Measurements from ENCODE around the gene TP53AIP1.

TP53AIP1 gene

GRCh38 chr11:128892866-128893565 lies 49.7 kb downstream of the TP53AIP1 start:
- no peak overlapping the region for H3K27ac ChIP-seq (ENCODE audit: low read depth in 2 of 2, low read length in 2 of 2)
- no peaks in the 10 kb centered on the region for H3K9me3 ChIP-seq (ENCODE audit: control insufficient read depth in 2 of 2, low read length in 2 of 2)
- H3K27me3 ChIP-seq (ENCODE audit: control insufficient read depth in 2 of 2, insufficient read depth in 2 of 2, low read length in 2 of 2) = peaks cover 12 to 20% of the 10 kb centered on the region in 2 donors
- H3K9ac ChIP-seq (ENCODE audit: low read depth in 1 of 2, low read length in 2 of 2) = no peak overlapping the region
- H3K4me3 ChIP-seq (ENCODE audit: low read length in 2 of 2) = no peak overlapping the region
- peaks cover 10 to 17% of the 10 kb centered on the region in 2 donors for H3K4me1 ChIP-seq (ENCODE audit: control insufficient read depth in 2 of 2, insufficient read depth in 2 of 2, low read length in 2 of 2)
- H3K36me3 ChIP-seq (ENCODE audit: control insufficient read depth in 2 of 2, insufficient read depth in 2 of 2, low read length in 2 of 2) = no peaks in the 10 kb centered on the region

- no peak overlapping the region for H3K27ac ChIP-seq (ENCODE audit: low read depth in 2 of 2, low read length in 2 of 2)
- no peak overlapping the region for H3K4me3 ChIP-seq (ENCODE audit: low read length in 2 of 2)
- H3K4me1 ChIP-seq (ENCODE audit: control insufficient read depth in 2 of 2, insufficient read depth in 2 of 2, low read length in 2 of 2) = peaks cover 10 to 17% of the 10 kb centered on the region in 2 donors
Observed at GRCh38 chr11:128891913-128892398, 50.7 kb downstream of the TP53AIP1 start.

GRCh38 chr11:128890543-128891368 lies 51.9 kb downstream of the TP53AIP1 start, which contains the start of gene KCNJ5:
Gene KCNJ5 (plus strand): TSS chr11:128891356. CDS start chr11:128911274, 19,918 bp downstream.
- Histone ChIP-seq H3K27ac (ENCODE audit: low read depth in 2 of 2, low read length in 2 of 2) (no peak within 1 kb of the TSS), H3K36me3 (ENCODE audit: control insufficient read depth in 2 of 2, insufficient read depth in 2 of 2, low read length in 2 of 2) (no peaks in the 10 kb centered on the region), H3K9ac (ENCODE audit: low read depth in 1 of 2, low read length in 2 of 2) (peak within 1 kb of the TSS in 1 of 2 donors; percentile 11), H3K9me3 (ENCODE audit: control insufficient read depth in 2 of 2, low read length in 2 of 2) (no peaks in the 10 kb centered on the region), H3K27me3 (ENCODE audit: control insufficient read depth in 2 of 2, insufficient read depth in 2 of 2, low read length in 2 of 2) (peaks cover 14 to 20% of the 10 kb centered on the region in 2 donors), H3K4me3 (ENCODE audit: low read length in 2 of 2) (peak within 1 kb of the TSS; percentile 60 to 62), H3K4me1 (ENCODE audit: control insufficient read depth in 2 of 2, insufficient read depth in 2 of 2, low read length in 2 of 2) (peaks cover 10 to 17% of the 10 kb centered on the region in 2 donors)

More at GRCh38 chr11:128891913-128892398, 50.7 kb downstream of the TP53AIP1 start:
- H3K36me3 ChIP-seq (ENCODE audit: control insufficient read depth in 2 of 2, insufficient read depth in 2 of 2, low read length in 2 of 2) = no peaks in the 10 kb centered on the region
- peaks cover 14 to 20% of the 10 kb centered on the region in 2 donors for H3K27me3 ChIP-seq (ENCODE audit: control insufficient read depth in 2 of 2, insufficient read depth in 2 of 2, low read length in 2 of 2)
- H3K9ac ChIP-seq (ENCODE audit: low read depth in 1 of 2, low read length in 2 of 2) = peak overlapping the region in 1 of 2 donors; percentile 10
- no peaks in the 10 kb centered on the region for H3K9me3 ChIP-seq (ENCODE audit: control insufficient read depth in 2 of 2, low read length in 2 of 2)

GRCh38 chr11:128890216-128890542 lies 52.5 kb downstream of the TP53AIP1 start:
- H3K4me1 ChIP-seq (ENCODE audit: control insufficient read depth in 2 of 2, insufficient read depth in 2 of 2, low read length in 2 of 2) = peaks cover 10 to 17% of the 10 kb centered on the region in 2 donors
- H3K27me3 ChIP-seq (ENCODE audit: control insufficient read depth in 2 of 2, insufficient read depth in 2 of 2, low read length in 2 of 2) = peaks cover 14 to 20% of the 10 kb centered on the region in 2 donors
- H3K9ac ChIP-seq (ENCODE audit: low read depth in 1 of 2, low read length in 2 of 2) = no peak overlapping the region
- H3K4me3 ChIP-seq (ENCODE audit: low read length in 2 of 2) = peak overlapping the region; percentile 13 to 60
- no peaks in the 10 kb centered on the region for H3K9me3 ChIP-seq (ENCODE audit: control insufficient read depth in 2 of 2, low read length in 2 of 2)
- H3K27ac ChIP-seq (ENCODE audit: low read depth in 2 of 2, low read length in 2 of 2) = no peak overlapping the region
- no peaks in the 10 kb centered on the region for H3K36me3 ChIP-seq (ENCODE audit: control insufficient read depth in 2 of 2, insufficient read depth in 2 of 2, low read length in 2 of 2)

- Histone ChIP-seq H3K27ac (ENCODE audit: low read depth in 2 of 2, low read length in 2 of 2) (no peak overlapping the region), H3K4me1 (ENCODE audit: control insufficient read depth in 2 of 2, insufficient read depth in 2 of 2, low read length in 2 of 2) (peaks cover 9 to 14% of the 10 kb centered on the region in 2 donors), H3K36me3 (ENCODE audit: control insufficient read depth in 2 of 2, insufficient read depth in 2 of 2, low read length in 2 of 2) (no peaks in the 10 kb centered on the region), H3K9ac (ENCODE audit: low read depth in 1 of 2, low read length in 2 of 2) (no peak overlapping the region), H3K4me3 (ENCODE audit: low read length in 2 of 2) (no peak overlapping the region), H3K27me3 (ENCODE audit: control insufficient read depth in 2 of 2, insufficient read depth in 2 of 2, low read length in 2 of 2) (peaks cover 14 to 20% of the 10 kb centered on the region in 2 donors), H3K9me3 (ENCODE audit: control insufficient read depth in 2 of 2, low read length in 2 of 2) (no peaks in the 10 kb centered on the region)
Observed at GRCh38 chr11:128889657-128890213, 52.9 kb downstream of the TP53AIP1 start.

GRCh38 chr11:128888034-128888985 lies 54.4 kb downstream of the TP53AIP1 start:
- no peak overlapping the region for H3K4me3 ChIP-seq (ENCODE audit: low read length in 2 of 2)
- H3K36me3 ChIP-seq (ENCODE audit: control insufficient read depth in 2 of 2, insufficient read depth in 2 of 2, low read length in 2 of 2) = no peaks in the 10 kb centered on the region
- no peaks in the 10 kb centered on the region for H3K9me3 ChIP-seq (ENCODE audit: control insufficient read depth in 2 of 2, low read length in 2 of 2)
- no peak overlapping the region for H3K9ac ChIP-seq (ENCODE audit: low read depth in 1 of 2, low read length in 2 of 2)
- H3K27ac ChIP-seq (ENCODE audit: low read depth in 2 of 2, low read length in 2 of 2) = no peak overlapping the region
- H3K4me1 ChIP-seq (ENCODE audit: control insufficient read depth in 2 of 2, insufficient read depth in 2 of 2, low read length in 2 of 2) = peaks cover 6 to 7% of the 10 kb centered on the region in 2 donors
- H3K27me3 ChIP-seq (ENCODE audit: control insufficient read depth in 2 of 2, insufficient read depth in 2 of 2, low read length in 2 of 2) = peaks cover 14 to 22% of the 10 kb centered on the region in 2 donors

GRCh38 chr11:128886406-128887124 lies 56.1 kb downstream of the TP53AIP1 start:
- Histone ChIP-seq H3K27ac (ENCODE audit: low read depth in 2 of 2, low read length in 2 of 2) (no peak overlapping the region), H3K4me3 (ENCODE audit: low read length in 2 of 2) (no peak overlapping the region), H3K27me3 (ENCODE audit: control insufficient read depth in 2 of 2, insufficient read depth in 2 of 2, low read length in 2 of 2) (peaks cover 14 to 24% of the 10 kb centered on the region in 2 donors), H3K4me1 (ENCODE audit: control insufficient read depth in 2 of 2, insufficient read depth in 2 of 2, low read length in 2 of 2) (peaks cover 6 to 7% of the 10 kb centered on the region in 2 donors), H3K9me3 (ENCODE audit: control insufficient read depth in 2 of 2, low read length in 2 of 2) (no peaks in the 10 kb centered on the region), H3K9ac (ENCODE audit: low read depth in 1 of 2, low read length in 2 of 2) (no peak overlapping the region), H3K36me3 (ENCODE audit: control insufficient read depth in 2 of 2, insufficient read depth in 2 of 2, low read length in 2 of 2) (no peaks in the 10 kb centered on the region)
